H1 (cell line): ENCODE data around the gene TMEM120B. TPM values are rescaled to one million over a fixed set of nuclear protein-coding genes. Genes with fewer than 3 reads are reported as not detected.
"Not testable (repeated sequence)": the region's sequence is repeated elsewhere in the genome, so short reads cannot be mapped to it uniquely, and the experiment has no call there.

Experiments
- CTCF ChIA-PET: fragments of 300-600 bp; sonication (Branson Sonifier 250); formaldehyde crosslinking; loops from one replicate; lab custom pipeline; 2021; ENCODE audit not compliant: partially characterized antibody; lab: Charles Lee
- POLR2A ChIA-PET: fragments of 300-600 bp; sonication (Branson Sonifier 250); formaldehyde crosslinking; loops from one replicate; lab custom pipeline; 2021; ENCODE audit warnings: inconsistent platforms; ENCODE audit not compliant: partially characterized antibody; lab: Charles Lee
- DNase-seq, 2 experiments: peaks; one replicate each; pipeline versions ENCODE4 v3.0.0 to v3.0.0-alpha.2; 2010 to 2022; ENCODE audit warnings: low spot score in 2 of 2, low read depth in 1 of 2, mixed read lengths in 1 of 2
- FAIRE-seq: peaks from 2 replicates; lab custom pipeline; 2011; peaks lifted over from hg19 to GRCh38; lab: Jason Lieb, UNC
- H2AFZ ChIP-seq: 2 replicates; pipeline ENCODE4 v1.8.1; 2012; ENCODE audit warnings: low read length, inconsistent platforms
- H2AK5ac ChIP-seq: 2 replicates; pipeline ENCODE4 v1.6.1; 2013; ENCODE audit warnings: low read depth, low read length
- H2BK120ac ChIP-seq: replicated peaks from 2 replicates; pipeline ENCODE3; 2013; ENCODE audit warnings: low read depth, low read length, inconsistent platforms
- H2BK12ac ChIP-seq: 2 replicates; pipeline ENCODE4 v1.6.1; 2013; ENCODE audit warnings: low read depth, low read length
- H2BK15ac ChIP-seq: 2 replicates; pipeline ENCODE4 v1.6.1; 2013; ENCODE audit warnings: low read length
- H2BK20ac ChIP-seq: 2 replicates; pipeline ENCODE4 v1.6.1; 2013; ENCODE audit warnings: low read length
- H2BK5ac ChIP-seq: 2 replicates; pipeline ENCODE4 v1.6.1; 2013; ENCODE audit warnings: low read depth, low read length
- H3K14ac ChIP-seq: 2 replicates; pipeline ENCODE4 v1.6.1; 2013; ENCODE audit warnings: inconsistent platforms; ENCODE audit not compliant: insufficient read length
- H3K18ac ChIP-seq: 2 replicates; pipeline ENCODE4 v1.6.1; 2013; ENCODE audit warnings: low read length; ENCODE audit errors: extremely low read depth
- H3K23ac ChIP-seq: 2 replicates; pipeline ENCODE4 v1.6.1; 2013; ENCODE audit warnings: inconsistent platforms; ENCODE audit not compliant: insufficient read length
- H3K23me2 ChIP-seq: 2 replicates; pipeline ENCODE4 v1.6.1; 2013; ENCODE audit warnings: low read depth, low read length
- H3K27ac ChIP-seq: 2 replicates; pipeline ENCODE4 v1.6.1; 2011; ENCODE audit warnings: low read depth, low read length, inconsistent platforms
- H3K27me3 ChIP-seq, 4 experiments: replicated peaks in 1 of 4; 1 replicate in 1 of 4; 2 replicates in 3 of 4; pipeline versions ENCODE4 v1.6.1 to v1.8.1; 2011 to 2013; ENCODE audit warnings: low read length in 3 of 4, mild to moderate bottlenecking in 3 of 4, inconsistent platforms in 2 of 4, mixed read lengths in 2 of 4, moderate library complexity in 1 of 4; ENCODE audit not compliant: control insufficient read depth in 3 of 4, insufficient read depth in 3 of 4; ENCODE audit errors: extremely low read depth in 1 of 4
- H3K36me3 ChIP-seq, 4 experiments: 2 replicates each; pipeline versions ENCODE4 v1.6.1 to v1.8.1; 2011 to 2013; ENCODE audit warnings: mild to moderate bottlenecking in 4 of 4, low read length in 3 of 4, moderate library complexity in 2 of 4, control low read depth in 1 of 4, inconsistent platforms in 1 of 4; ENCODE audit not compliant: insufficient read depth in 4 of 4, control insufficient read depth in 2 of 4
- H3K4ac ChIP-seq: replicated peaks from 2 replicates; pipeline ENCODE3; 2013; ENCODE audit warnings: low read length, low read depth, mixed read lengths, inconsistent platforms; ENCODE audit not compliant: insufficient read length
- H3K4me1 ChIP-seq, 4 experiments: replicated peaks in 1 of 4; 1 replicate in 1 of 4; 2 replicates in 3 of 4; pipeline versions ENCODE4 v1.6.1 to v1.8.1; 2011 to 2013; ENCODE audit warnings: low read length in 3 of 4, inconsistent platforms in 2 of 4, mixed read lengths in 1 of 4; ENCODE audit not compliant: insufficient read depth in 4 of 4, control insufficient read depth in 3 of 4
- H3K4me2 ChIP-seq, 2 experiments: 2 replicates each; pipeline versions ENCODE4 v1.6.1 to v1.8.1; 2011 to 2013; ENCODE audit warnings: low read depth in 2 of 2, low read length in 2 of 2, control low read depth in 1 of 2, inconsistent platforms in 1 of 2, mild to moderate bottlenecking in 1 of 2; ENCODE audit not compliant: insufficient read depth in 1 of 2
- H3K4me3 ChIP-seq, 4 experiments: fragments of 200-600, 300-600 bp in 1 of 4; sonication (generic), shearing (Covaris generic), sonication (Bioruptor Twin) in 1 of 4; 2 replicates each; pipeline versions ENCODE4 v1.5.1 to v1.8.1; 2011 to 2016; ENCODE audit warnings: low read length in 4 of 4, low read depth in 3 of 4, control low read depth in 2 of 4, inconsistent platforms in 2 of 4, mild to moderate bottlenecking in 2 of 4, mixed read lengths in 1 of 4, moderate library complexity in 1 of 4; ENCODE audit not compliant: insufficient read depth in 2 of 4; ENCODE audit errors: extremely low read depth in 1 of 4
- H3K56ac ChIP-seq: replicated peaks from 2 replicates; pipeline ENCODE3; 2013; ENCODE audit warnings: low read depth, mild to moderate bottlenecking, mixed read lengths, low read length, inconsistent platforms; ENCODE audit not compliant: insufficient read length
- H3K79me1 ChIP-seq: 2 replicates; pipeline ENCODE4 v1.6.1; 2013; ENCODE audit warnings: low read depth, low read length, control low read depth
- H3K79me2 ChIP-seq, 2 experiments: 2 replicates each; pipeline versions ENCODE4 v1.6.1 to v1.8.1; 2012 to 2013; ENCODE audit warnings: low read length in 2 of 2, mild to moderate bottlenecking in 2 of 2, inconsistent platforms in 1 of 2; ENCODE audit not compliant: insufficient read depth in 2 of 2, control insufficient read depth in 1 of 2
- H3K9ac ChIP-seq, 4 experiments: replicated peaks in 1 of 4; 1 replicate in 1 of 4; 2 replicates in 3 of 4; pipeline versions ENCODE4 v1.6.1 to v1.8.1; 2011 to 2013; ENCODE audit warnings: low read depth in 3 of 4, low read length in 3 of 4, control low read depth in 2 of 4, mild to moderate bottlenecking in 2 of 4, moderate library complexity in 2 of 4, inconsistent platforms in 1 of 4; ENCODE audit errors: extremely low read depth in 1 of 4
- H3K9me3 ChIP-seq, 2 experiments: 2 replicates each; pipeline versions ENCODE4 v1.6.1 to v1.8.1; 2012 to 2013; ENCODE audit warnings: mild to moderate bottlenecking in 2 of 2, moderate library complexity in 2 of 2, control low read depth in 1 of 2, inconsistent platforms in 1 of 2, low read depth in 1 of 2, low read length in 1 of 2, mixed read lengths in 1 of 2; ENCODE audit not compliant: insufficient read depth in 2 of 2
- H4K20me1 ChIP-seq, 2 experiments: replicated peaks in 1 of 2; 2 replicates each; pipeline versions ENCODE3 to v1.8.1; 2011 to 2013; ENCODE audit warnings: inconsistent platforms in 2 of 2, low read length in 2 of 2, mild to moderate bottlenecking in 1 of 2; ENCODE audit not compliant: insufficient read depth in 2 of 2, control insufficient read depth in 1 of 2
- H4K5ac ChIP-seq: 2 replicates; pipeline ENCODE4 v1.6.1; 2013; ENCODE audit warnings: low read length, low read depth, mixed read lengths, inconsistent platforms; ENCODE audit not compliant: insufficient read length
- H4K8ac ChIP-seq: 2 replicates; pipeline ENCODE4 v1.8.0; 2013; ENCODE audit warnings: mild to moderate bottlenecking, moderate library complexity, low read length, inconsistent platforms; ENCODE audit not compliant: insufficient read depth; ENCODE audit errors: extremely low read depth
- H4K91ac ChIP-seq: replicated peaks from 2 replicates; pipeline ENCODE3; 2013; ENCODE audit warnings: low read length, mixed read lengths, inconsistent platforms; ENCODE audit not compliant: insufficient read length
- WGBS, 2 experiments: shearing (Covaris generic) in 1 of 2; methylation state at CpG; one replicate each; pipeline versions ENCODE4 v1.1.6 to v1.1.7; 2013 to 2015; ENCODE audit warnings: low lambda C conversion rate in 2 of 2, mixed read lengths in 2 of 2, inconsistent platforms in 1 of 2, low coverage in 1 of 2, missing lambda C conversion rate in 1 of 2; ENCODE audit not compliant: insufficient replicate concordance in 2 of 2, insufficient coverage in 1 of 2, insufficient read length in 1 of 2; ENCODE audit errors: extremely low coverage in 1 of 2, missing lambda C conversion rate in 1 of 2; 5-methylcytosine and 5-hydroxymethylcytosine counted together
- polyA plus RNA-seq, 7 experiments: library from polyadenylated mRNA; depleted of rRNA in 3 of 7; stranded (reverse) in 5 of 7; unstranded in 2 of 7; fragments of >200 nt in 5 of 7; fragments of 200-250 nt in 2 of 7; gene quantifications; 1 replicate in 5 of 7; 2 replicates in 1 of 7; 4 replicates in 1 of 7; pipeline versions ENCODE4 v1.2.1 to v1.2.3, GENCODE V29; 2011 to 2013; ENCODE audit warnings: missing spikeins in 2 of 7, mixed read lengths in 2 of 7
- total RNA-seq: library from RNA; stranded (reverse); fragmentation: NEBNext Ultra II Directional; extraction: Animal tissue kit (Norgen Biotek cat#: 25700); gene quantifications from 2 replicates; pipeline ENCODE4 v1.2.1, GENCODE V29; 2021

Gene TMEM120B
- total and polyA plus RNA-seq, 2 of the 8 experiments (the other 6 are each of a cell fraction or from before 2014, with no cell fraction given): 22.0 to 29.1 TPM

DNA sequence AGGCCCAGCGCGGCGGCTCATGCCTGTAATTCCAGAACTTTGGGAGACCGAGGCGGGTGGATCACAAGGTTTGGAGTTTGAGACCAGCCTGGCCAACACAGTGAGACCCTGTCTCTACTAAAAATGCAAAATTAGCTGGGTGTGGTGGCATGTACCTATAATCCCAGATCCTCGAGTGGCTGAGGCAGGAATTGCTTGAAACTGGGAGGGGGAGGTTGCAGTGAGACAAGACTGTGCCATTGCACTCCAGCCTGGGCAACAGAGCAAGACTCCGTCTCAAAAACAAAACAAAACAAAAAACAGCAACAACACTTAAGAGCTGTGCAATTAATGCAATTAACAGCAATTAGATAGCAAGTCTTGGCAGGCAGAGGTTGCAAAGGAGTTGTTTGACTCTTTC lies 2.5 kb downstream of the TMEM120B start:
- H3K18ac ChIP-seq, H3K27me3 ChIP-seq, H4K8ac ChIP-seq, H3K14ac ChIP-seq, DNase-seq, H3K4me2 ChIP-seq, H3K4me3 ChIP-seq, H2BK120ac ChIP-seq, H2BK5ac ChIP-seq, H2BK15ac ChIP-seq, H2BK20ac ChIP-seq, H3K4ac ChIP-seq, H3K56ac ChIP-seq, POLR2A ChIA-PET, H3K27ac ChIP-seq, H3K36me3 ChIP-seq, H2AK5ac ChIP-seq, H4K5ac ChIP-seq, H4K91ac ChIP-seq, FAIRE-seq, H3K9ac ChIP-seq, H2BK12ac ChIP-seq, H2AFZ ChIP-seq, H3K23ac ChIP-seq, H3K9me3 ChIP-seq: not testable (repeated sequence)
- peaks cover 0 to 14% (median 4%) of the 10 kb centered on the region in 4 experiments; a peak in 5 of 7 replicates for H3K4me1 ChIP-seq
- H3K79me2 ChIP-seq: peaks cover 0 to 56% of the 10 kb centered on the region in 2 experiments
- WGBS, 2 experiments: 93% methylated on average over 7 of the region's 7 CpGs; no CpG with 5 or more reads in 1 of the 2 experiments
- peaks cover 11% of the 10 kb centered on the region; the same call in 1 of the 2 replicates for H3K23me2 ChIP-seq
- peaks cover 4 to 14% of the 10 kb centered on the region in 2 experiments for H4K20me1 ChIP-seq
- peaks cover 16% of the 10 kb centered on the region for H3K79me1 ChIP-seq
- CTCF ChIA-PET: interaction anchor here (1.2 to 9.9 kb wide), 4 partner anchors 13 to 80 kb away, joined by 3 to 69 read pairs (median 4); partner anchors contain the start of gene RHOF
